HepG2 (cell line): Measurements from ENCODE around the gene LRP1B. TPM values are rescaled to one million over a fixed set of nuclear protein-coding genes. Genes with fewer than 3 reads are reported as not detected.

Source experiments
- ATAC-seq: fragments of 200-7000 bp; cut with Tn5 transposase; 3 replicates; pipeline ENCODE4 v1.9.1; 2020; ENCODE audit warnings: mild to moderate bottlenecking, moderate library complexity
- BruUV-seq: library from RNA; stranded (reverse); fragments of 400-500 nt; replicated peaks from 2 replicates; lab custom pipeline; 2021; lab: Mats Ljungman, UMichigan
- CTCF ChIA-PET: fragments of 300-600 bp; formaldehyde crosslinking; extraction: SDS; loops from one replicate; lab custom pipeline; 2021; ENCODE audit warnings: low total read pairs, inconsistent platforms, low intra/inter-chr PET ratio; lab: Yijun Ruan, JAX
- POLR2A ChIA-PET: fragments of 350-600 bp; sonication (Branson Sonifier 250); formaldehyde crosslinking; loops from one replicate; lab custom pipeline; 2020; ENCODE audit warnings: antibody characterized with exemption, inconsistent platforms; lab: Yijun Ruan, JAX
- DNase-seq: peaks from one replicate; pipeline ENCODE4 v3.0.0-alpha.2; 2015; ENCODE audit warnings: low spot score
- FAIRE-seq: peaks from 3 replicates; lab custom pipeline; 2011; peaks lifted over from hg19 to GRCh38; lab: Jason Lieb, UNC
- H2AFZ ChIP-seq: one replicate; pipeline ENCODE4 v1.6.1; 2011; ENCODE audit warnings: low read length, inconsistent platforms
- H3K27ac ChIP-seq: fragments of 300-600 bp; 3 replicates; pipeline ENCODE4 v1.8.0; 2011; ENCODE audit warnings: mixed run types, mild to moderate bottlenecking, mixed read lengths, low read length, inconsistent platforms; ENCODE audit not compliant: insufficient read depth; ENCODE audit errors: extremely low read length
- H3K27me3 ChIP-seq, 2 experiments: fragments of 200-600 bp in 1 of 2; 2 replicates in 1 of 2; 3 replicates in 1 of 2; pipeline versions ENCODE4 v1.6.0 to v1.8.0; 2011; ENCODE audit warnings: low read length in 2 of 2, mild to moderate bottlenecking in 2 of 2, moderate library complexity in 2 of 2, inconsistent platforms in 1 of 2; ENCODE audit not compliant: insufficient read depth in 2 of 2, control insufficient read depth in 1 of 2
- H3K36me3 ChIP-seq, 2 experiments: fragments of 200-600 bp in 1 of 2; replicated peaks in 1 of 2; 2 replicates in 1 of 2; 3 replicates in 1 of 2; pipeline versions ENCODE4 v1.5.1 to v1.8.0; 2011; ENCODE audit warnings: low read length in 2 of 2, inconsistent platforms in 1 of 2; ENCODE audit not compliant: insufficient read depth in 2 of 2, control insufficient read depth in 1 of 2
- H3K4me1 ChIP-seq: 2 replicates; pipeline ENCODE4 v1.5.1; 2012; ENCODE audit warnings: low read length, inconsistent platforms; ENCODE audit not compliant: insufficient read depth
- H3K4me2 ChIP-seq: 2 replicates; pipeline ENCODE4 v1.6.0; 2011; ENCODE audit warnings: low read depth, low read length, inconsistent platforms
- H3K4me3 ChIP-seq, 3 experiments: fragments of 200-600 bp in 1 of 3; sonication (generic), shearing (Covaris generic) in 1 of 3; replicated peaks in 1 of 3; 2 replicates each; pipeline ENCODE4 v1.5.1; 2011 to 2016; ENCODE audit warnings: low read length in 3 of 3, inconsistent platforms in 2 of 3, low read depth in 2 of 3, mild to moderate bottlenecking in 2 of 3, control low read depth in 1 of 3, mixed read lengths in 1 of 3; ENCODE audit not compliant: insufficient read depth in 1 of 3
- H3K79me2 ChIP-seq: one replicate; pipeline ENCODE4 v1.6.1; 2011; ENCODE audit warnings: low read length, inconsistent platforms; ENCODE audit not compliant: insufficient read depth
- H3K9ac ChIP-seq: 2 replicates; pipeline ENCODE4 v1.6.0; 2011; ENCODE audit warnings: mild to moderate bottlenecking, low read depth, low read length, inconsistent platforms; ENCODE audit not compliant: insufficient read depth
- H3K9me3 ChIP-seq: 2 replicates; pipeline ENCODE4 v1.5.1; 2012; ENCODE audit warnings: mild to moderate bottlenecking, low read length
- H4K20me1 ChIP-seq: 2 replicates; pipeline ENCODE4 v1.6.0; 2011; ENCODE audit warnings: inconsistent platforms, mild to moderate bottlenecking, low read length, moderate library complexity; ENCODE audit not compliant: insufficient read depth
- ARNTL ChIP-seq: sonication (generic); formaldehyde crosslinking; IDR thresholded peaks from 2 replicates; pipeline ENCODE4 v1.4.0; 2020; ENCODE audit warnings: mild to moderate bottlenecking, missing genetic modification reagents
- BCLAF1 ChIP-seq: fragments of 450-650 bp; IDR thresholded peaks from 2 replicates; pipeline ENCODE4 v1.6.1; 2017; ENCODE audit warnings: mild to moderate bottlenecking
- CHCHD3 ChIP-seq: sonication (generic); formaldehyde crosslinking; IDR thresholded peaks from 2 replicates; pipeline ENCODE4 v1.8.0; 2022; ENCODE audit warnings: mild to moderate bottlenecking, missing genetic modification reagents, moderate library complexity
- DPF2 ChIP-seq: sonication (generic); formaldehyde crosslinking; IDR thresholded peaks from 2 replicates; pipeline ENCODE4 v1.4.0; 2020; ENCODE audit warnings: mild to moderate bottlenecking, low read depth, missing genetic modification reagents, borderline replicate concordance
- FOXP4 ChIP-seq: sonication (generic); formaldehyde crosslinking; IDR thresholded peaks from 2 replicates; pipeline ENCODE4 v1.4.0; 2020; ENCODE audit warnings: missing genetic modification reagents
- MED1 ChIP-seq: sonication (generic); formaldehyde crosslinking; IDR thresholded peaks from 2 replicates; pipeline ENCODE4 v1.4.0; 2020; ENCODE audit warnings: missing genetic modification reagents
- MEIS1 ChIP-seq: sonication (generic); formaldehyde crosslinking; IDR thresholded peaks from 2 replicates; pipeline ENCODE4 v1.9.0; 2021; ENCODE audit warnings: mild to moderate bottlenecking, missing genetic modification reagents, moderate library complexity, borderline replicate concordance
- NFE2L1 ChIP-seq: sonication (generic); formaldehyde crosslinking; IDR thresholded peaks from 2 replicates; pipeline ENCODE4 v1.4.0; 2020; ENCODE audit warnings: missing genetic modification reagents, mild to moderate bottlenecking, borderline replicate concordance
- PRDM4 ChIP-seq: sonication (generic); formaldehyde crosslinking; IDR thresholded peaks from 2 replicates; pipeline ENCODE4 v1.9.0; 2021; ENCODE audit warnings: missing genetic modification reagents, borderline replicate concordance
- TFDP2 ChIP-seq: sonication (generic); formaldehyde crosslinking; IDR thresholded peaks from 2 replicates; pipeline ENCODE4 v1.4.0; 2020; ENCODE audit warnings: missing genetic modification reagents
- ZFP62 ChIP-seq: sonication (generic); formaldehyde crosslinking; IDR thresholded peaks from 2 replicates; pipeline ENCODE4 v1.4.0; 2020; ENCODE audit warnings: missing genetic modification reagents
- ZNF530 ChIP-seq: sonication (generic); formaldehyde crosslinking; IDR thresholded peaks from 2 replicates; pipeline ENCODE4 v1.5.0; 2020; ENCODE audit warnings: low read depth, mild to moderate bottlenecking, missing genetic modification reagents
- ZNF597 ChIP-seq: sonication (generic); formaldehyde crosslinking; IDR thresholded peaks from 2 replicates; pipeline ENCODE4 v1.5.0; 2020; ENCODE audit warnings: missing genetic modification reagents
- WGBS: methylation state at CpG from one replicate; pipeline ENCODE4 v1.1.6; 2017; ENCODE audit warnings: low lambda C conversion rate; 5-methylcytosine and 5-hydroxymethylcytosine counted together
- in situ Hi-C: cut with HindIII; loops from 2 replicates; pipeline ENCODE4 v1.10.0; 2017; ENCODE audit warnings: low pct_unique_long_range_greater_than_20kb; ENCODE audit not compliant: extremely low pct_ligation_motif_present
- intact Hi-C: fragments of 100-400 bp; cut with micrococcal nuclease; formaldehyde crosslinking; loops from one replicate; pipeline ENCODE4 v1.10.0; 2022; ENCODE audit not compliant: unreplicated experiment
- polyA plus RNA-seq, 8 experiments: library from polyadenylated mRNA; depleted of rRNA in 3 of 8; stranded (reverse) in 7 of 8; unstranded in 1 of 8; fragments of >200 nt; fragmentation: Illumina TruSeq in 4 of 8; extraction: Trizol in 4 of 8; gene quantifications; 2 replicates each; pipeline versions ENCODE4 v1.2.1 to v1.2.3, GENCODE V29; 2011 to 2016; ENCODE audit warnings: low read depth in 4 of 8, missing spikeins in 1 of 8, mixed read lengths in 1 of 8; ENCODE audit not compliant: insufficient read depth in 1 of 8
- total RNA-seq, 5 experiments: library from RNA; depleted of rRNA; stranded (reverse); fragments of >200 nt; fragmentation: Illumina TruSeq; extraction: Trizol; gene quantifications; 2 replicates each; pipeline ENCODE4 v1.2.3, GENCODE V29; 2016; ENCODE audit warnings: low read depth in 1 of 5

The LRP1B gene
- total and polyA plus RNA-seq, 2 of the 13 experiments (the other 11 are each of a cell fraction or from before 2014, with no cell fraction given): 0.04 TPM; not detected in 1

- WGBS: 30% methylated on average over 3 of the region's 3 CpGs
- no peak for TF ChIP-seq CHCHD3 (CRISPR knock-in tag)
- TF ChIP-seq NFE2L1: no peak
- TF ChIP-seq PRDM4 (CRISPR knock-in tag): no peak
- TF ChIP-seq ZNF530 (CRISPR knock-in tag): no peak
- TF ChIP-seq ZFP62 (CRISPR knock-in tag): no peak
- TF ChIP-seq MED1: no peak
- TF ChIP-seq BCLAF1: no peak
- TF ChIP-seq ZNF597 (CRISPR knock-in tag): no peak
- TF ChIP-seq TFDP2: no peak
- TF ChIP-seq FOXP4: no peak
- no peak for TF ChIP-seq DPF2 (CRISPR knock-in tag)
- no peak for TF ChIP-seq ARNTL (CRISPR knock-in tag)
- TF ChIP-seq MEIS1: no peak
Observed at GRCh38 chr2:140711867-140712266, 1418.9 kb downstream of the LRP1B start.

More at GRCh38 chr2:140711867-140712266, 1418.9 kb downstream of the LRP1B start:
- H3K4me3 ChIP-seq: no peak overlapping the region
- intact Hi-C loops (no loop called here), in situ Hi-C loops (no loop called here)
- H3K27me3 ChIP-seq: no peaks in the 10 kb centered on the region
- H3K9me3 ChIP-seq: no peaks in the 10 kb centered on the region
- no peaks in the 10 kb centered on the region for H4K20me1 ChIP-seq
- H3K4me1 ChIP-seq: peaks cover 6% of the 10 kb centered on the region; the same call in 1 of the 2 replicates
- no peaks in the 10 kb centered on the region for H3K36me3 ChIP-seq
- peak overlapping the region; percentile 22 for H2AFZ ChIP-seq
- CTCF ChIA-PET: no interaction called here
- POLR2A ChIA-PET: interaction anchor here (0.6 kb wide), 1 partner anchor 34 kb away, joined by 3 read pairs; no protein-coding TSS in a partner anchor
- no peak for FAIRE-seq
- H3K27ac ChIP-seq: no peak overlapping the region
- ATAC-seq: no peak
- BruUV-seq: no TSS peak
- no peak overlapping the region for H3K9ac ChIP-seq
- no peak overlapping the region for H3K4me2 ChIP-seq
- no peak for DNase-seq
- H3K79me2 ChIP-seq: no peaks in the 10 kb centered on the region
